CD14-positive monocyte (primary cell): ENCODE measurements around the gene TARP.
A peak's percentile ranks its signal among the peaks of the same experiment; 100 is the strongest.

ENCODE experiments used
- DNase-seq, 3 donors: peaks; one replicate each; pipeline ENCODE4 v3.0.0-alpha.2; 2011 to 2022
- H2AFZ ChIP-seq: 2 replicates; pipeline ENCODE4 v1.6.0; 2012; ENCODE audit warnings: mild to moderate bottlenecking, low read depth, low read length, inconsistent platforms; ENCODE audit not compliant: insufficient read depth, poor library complexity, severe bottlenecking
- H3K27ac ChIP-seq, 2 donors: 1 replicate in 1 of 2; 2 replicates in 1 of 2; pipeline ENCODE4 v1.5.1; 2012 to 2013; ENCODE audit warnings: low read length in 2 of 2, control low read depth in 1 of 2, inconsistent platforms in 1 of 2, low read depth in 1 of 2, mild to moderate bottlenecking in 1 of 2
- H3K27me3 ChIP-seq, 2 donors: one replicate each; pipeline versions ENCODE4 v1.6.0 to v1.6.1; 2011 to 2013; ENCODE audit warnings: low read length in 2 of 2; ENCODE audit not compliant: control insufficient read depth in 2 of 2, insufficient read depth in 2 of 2
- H3K36me3 ChIP-seq, 2 donors: replicated peaks in 1 of 2; 1 replicate in 1 of 2; 2 replicates in 1 of 2; pipeline versions ENCODE4 v1.5.1 to v1.6.1; 2012 to 2013; ENCODE audit warnings: low read length in 2 of 2, control low read depth in 1 of 2, inconsistent platforms in 1 of 2, mild to moderate bottlenecking in 1 of 2; ENCODE audit not compliant: insufficient read depth in 2 of 2, control insufficient read depth in 1 of 2
- H3K4me1 ChIP-seq, 2 donors: 1 replicate in 1 of 2; 2 replicates in 1 of 2; pipeline versions ENCODE4 v1.5.1 to v1.6.1; 2012 to 2013; ENCODE audit warnings: low read length in 2 of 2, control low read depth in 1 of 2, inconsistent platforms in 1 of 2, mild to moderate bottlenecking in 1 of 2, moderate library complexity in 1 of 2; ENCODE audit not compliant: insufficient read depth in 2 of 2, control insufficient read depth in 1 of 2
- H3K4me2 ChIP-seq: replicated peaks from 2 replicates; pipeline ENCODE3; 2012; ENCODE audit warnings: low read length, moderate library complexity, mild to moderate bottlenecking; ENCODE audit not compliant: poor library complexity, severe bottlenecking; ENCODE audit errors: extremely low read depth
- H3K4me3 ChIP-seq, 3 experiments: fragments of 200-600 bp in 1 of 3; sonication (generic) in 1 of 3; replicated peaks in 1 of 3; 1 replicate in 2 of 3; 2 replicates in 1 of 3; pipeline ENCODE4 v1.5.1; 2011 to 2013; ENCODE audit warnings: low read length in 3 of 3, mild to moderate bottlenecking in 3 of 3, control low read depth in 2 of 3, low read depth in 2 of 3, inconsistent platforms in 1 of 3, moderate library complexity in 1 of 3
- H3K79me2 ChIP-seq: 2 replicates; pipeline ENCODE4 v1.6.0; 2012; ENCODE audit warnings: mild to moderate bottlenecking, control low read depth, inconsistent platforms, low read length, moderate library complexity; ENCODE audit not compliant: insufficient read depth
- H3K9ac ChIP-seq: 2 replicates; pipeline ENCODE4 v1.6.0; 2017; ENCODE audit warnings: low read length, mild to moderate bottlenecking; ENCODE audit not compliant: insufficient read depth, poor library complexity, severe bottlenecking
- H3K9me3 ChIP-seq, 2 donors: replicated peaks in 1 of 2; 1 replicate in 1 of 2; 2 replicates in 1 of 2; pipeline versions ENCODE4 v1.5.1 to v1.6.1; 2012 to 2013; ENCODE audit warnings: low read length in 2 of 2, control low read depth in 1 of 2; ENCODE audit not compliant: control insufficient read depth in 1 of 2, insufficient read depth in 1 of 2
- H4K20me1 ChIP-seq: 2 replicates; pipeline ENCODE4 v1.6.0; 2012; ENCODE audit warnings: mild to moderate bottlenecking, low read length, control low read depth, moderate library complexity; ENCODE audit not compliant: insufficient read depth
- H3K27ac Mint-ChIP-seq, 7 donors: one replicate each; pipeline ENCODE4 v1.8.0; 2020; ENCODE audit warnings: mild to moderate bottlenecking in 7 of 7, mixed read lengths in 7 of 7, moderate library complexity in 6 of 7, inconsistent platforms in 2 of 7
- H3K27me3 Mint-ChIP-seq, 3 donors: one replicate each; pipeline ENCODE4 v1.8.0; 2021 to 2022; ENCODE audit warnings: low read depth in 3 of 3, mild to moderate bottlenecking in 3 of 3, mixed read lengths in 3 of 3, moderate library complexity in 3 of 3, inconsistent platforms in 1 of 3
- H3K36me3 Mint-ChIP-seq, 2 donors: one replicate each; pipeline ENCODE4 v1.8.0; 2020; ENCODE audit warnings: mixed read lengths in 2 of 2, inconsistent platforms in 1 of 2, mild to moderate bottlenecking in 1 of 2
- H3K4me1 Mint-ChIP-seq: one replicate; pipeline ENCODE4 v1.8.0; 2020; ENCODE audit warnings: mild to moderate bottlenecking, mixed read lengths
- H3K4me3 Mint-ChIP-seq, 2 donors: one replicate each; pipeline ENCODE4 v1.8.0; 2020; ENCODE audit warnings: mild to moderate bottlenecking in 2 of 2, mixed read lengths in 2 of 2, moderate library complexity in 1 of 2
- H3K9me3 Mint-ChIP-seq, 7 donors: one replicate each; pipeline ENCODE4 v1.8.0; 2020 to 2022; ENCODE audit warnings: mixed read lengths in 7 of 7, mild to moderate bottlenecking in 6 of 7, moderate library complexity in 6 of 7, inconsistent platforms in 2 of 7
- WGBS: methylation state at CpG from one replicate; pipeline ENCODE4 v1.1.5; 2013; ENCODE audit warnings: missing lambda C conversion rate; ENCODE audit not compliant: insufficient coverage; 5-methylcytosine and 5-hydroxymethylcytosine counted together
- intact Hi-C, 2 donors: fragments of 100-400 bp; cut with micrococcal nuclease; formaldehyde crosslinking; loops; one replicate each; pipeline versions ENCODE4 v1.15.0 to v1.15.1; 2023
- TF ChIP-seq, protein P1 (sequence below): fragments of 200-600 bp; IDR thresholded peaks from one replicate; pipeline ENCODE4 v1.8.0; 2022; ENCODE audit warnings: antibody characterized with exemption, mild to moderate bottlenecking

Gene TARP

GRCh38 chr7:38223306-38223705, 50.1 kb downstream of the TARP start:
- H3K9me3 ChIP-seq: no peaks in the 10 kb centered on the region
- no CpG with 5 or more reads among the region's 2 CpGs for WGBS
- peak in 2 of 3 donors; percentile 31 to 33 for DNase-seq
- H3K27ac Mint-ChIP-seq: peak overlapping the region in 3 of 7 donors; percentile 49 to 76 (median 69)
- H3K4me1 Mint-ChIP-seq: peaks cover 25% of the 10 kb centered on the region
- peaks cover 33 to 71% of the 10 kb centered on the region in 2 donors for H3K36me3 ChIP-seq
- no peaks in the 10 kb centered on the region for H4K20me1 ChIP-seq
- peaks cover 11 to 16% of the 10 kb centered on the region in 2 donors for H3K4me1 ChIP-seq
- no peak overlapping the region for H3K4me3 Mint-ChIP-seq
- peaks cover 3% of the 10 kb centered on the region for H3K79me2 ChIP-seq
- H3K4me2 ChIP-seq: no peak overlapping the region
- intact Hi-C loops: loop anchor here (2.0 to 5.0 kb wide), 2 partner anchors 116 to 117 kb away; no protein-coding TSS in a partner anchor
- no peak overlapping the region for H2AFZ ChIP-seq
- H3K9me3 Mint-ChIP-seq: no peaks in the 10 kb centered on the region
- H3K4me3 ChIP-seq: no peak overlapping the region
- TF ChIP-seq, protein P1, sequence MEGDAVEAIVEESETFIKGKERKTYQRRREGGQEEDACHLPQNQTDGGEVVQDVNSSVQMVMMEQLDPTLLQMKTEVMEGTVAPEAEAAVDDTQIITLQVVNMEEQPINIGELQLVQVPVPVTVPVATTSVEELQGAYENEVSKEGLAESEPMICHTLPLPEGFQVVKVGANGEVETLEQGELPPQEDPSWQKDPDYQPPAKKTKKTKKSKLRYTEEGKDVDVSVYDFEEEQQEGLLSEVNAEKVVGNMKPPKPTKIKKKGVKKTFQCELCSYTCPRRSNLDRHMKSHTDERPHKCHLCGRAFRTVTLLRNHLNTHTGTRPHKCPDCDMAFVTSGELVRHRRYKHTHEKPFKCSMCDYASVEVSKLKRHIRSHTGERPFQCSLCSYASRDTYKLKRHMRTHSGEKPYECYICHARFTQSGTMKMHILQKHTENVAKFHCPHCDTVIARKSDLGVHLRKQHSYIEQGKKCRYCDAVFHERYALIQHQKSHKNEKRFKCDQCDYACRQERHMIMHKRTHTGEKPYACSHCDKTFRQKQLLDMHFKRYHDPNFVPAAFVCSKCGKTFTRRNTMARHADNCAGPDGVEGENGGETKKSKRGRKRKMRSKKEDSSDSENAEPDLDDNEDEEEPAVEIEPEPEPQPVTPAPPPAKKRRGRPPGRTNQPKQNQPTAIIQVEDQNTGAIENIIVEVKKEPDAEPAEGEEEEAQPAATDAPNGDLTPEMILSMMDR: no peak
- no peaks in the 10 kb centered on the region for H3K27me3 Mint-ChIP-seq
- no peak overlapping the region for H3K9ac ChIP-seq
- no peaks in the 10 kb centered on the region for H3K27me3 ChIP-seq
- H3K36me3 Mint-ChIP-seq: peaks cover 66% of the 10 kb centered on the region in 2 donors
- H3K27ac ChIP-seq: peak overlapping the region in 1 of 2 donors; percentile 43

GRCh38 chr7:38222481-38223096, 50.8 kb downstream of the TARP start:
- no peak overlapping the region for H3K4me2 ChIP-seq
- H3K79me2 ChIP-seq: peaks cover 3% of the 10 kb centered on the region
- no peaks in the 10 kb centered on the region for H3K9me3 ChIP-seq
- H3K36me3 ChIP-seq: peaks cover 37 to 73% of the 10 kb centered on the region in 2 donors
- peak; percentile 23 to 53 (median 43) for DNase-seq
- peaks cover 25% of the 10 kb centered on the region for H3K4me1 Mint-ChIP-seq
- intact Hi-C loops: loop anchor here (2.0 to 5.0 kb wide), 2 partner anchors 115 to 116 kb away; no protein-coding TSS in a partner anchor
- H3K9ac ChIP-seq: no peak overlapping the region
- peak overlapping the region in 4 of 7 donors; percentile 37 to 76 (median 59) for H3K27ac Mint-ChIP-seq
- TF ChIP-seq, protein P1: peak; percentile 85
- peak overlapping the region in 1 of 2 donors; percentile 43 for H3K27ac ChIP-seq
- H3K4me3 Mint-ChIP-seq: no peak overlapping the region
- H2AFZ ChIP-seq: no peak overlapping the region
- WGBS: no CpG with 5 or more reads among the region's 5 CpGs
- H4K20me1 ChIP-seq: no peaks in the 10 kb centered on the region
- no peak overlapping the region for H3K4me3 ChIP-seq
- no peaks in the 10 kb centered on the region for H3K27me3 ChIP-seq
- H3K4me1 ChIP-seq: peaks cover 11 to 16% of the 10 kb centered on the region in 2 donors
- no peaks in the 10 kb centered on the region for H3K27me3 Mint-ChIP-seq
- H3K36me3 Mint-ChIP-seq: peaks cover 68% of the 10 kb centered on the region in 2 donors
- H3K9me3 Mint-ChIP-seq: no peaks in the 10 kb centered on the region
